Vagina (tissue), 2 donors: ENCODE results near the gene CCT6B.

Experiments used
- CTCF ChIP-seq, 3 experiments: fragments of 450-650 bp in 2 of 3; fragments of 200-600 bp in 1 of 3; sonication (generic) in 1 of 3; IDR thresholded peaks; one replicate each; pipeline ENCODE4 v1.5.1; 2017 to 2019; ENCODE audit warnings: antibody characterized with exemption in 3 of 3, mild to moderate bottlenecking in 2 of 3, moderate library complexity in 2 of 3
- POLR2A ChIP-seq, 2 donors: fragments of 450-650 bp; IDR thresholded peaks; one replicate each; pipeline ENCODE4 v1.6.1; 2017; ENCODE audit warnings: antibody characterized with exemption in 2 of 2, mild to moderate bottlenecking in 2 of 2, moderate library complexity in 2 of 2

GRCh38 chr17:35001549-35001948 is 40.3 kb upstream of the CCT6B start:
- TF ChIP-seq CTCF (IDR thresholded peaks at IDR 0.05) (no peak), POLR2A (IDR thresholded peaks at IDR 0.05) (no peak)
